BE2C (cell line): ENCODE measurements around the gene HGF.

Source experiments
- DNase-seq: peaks from one replicate; pipeline ENCODE4 v3.0.0-alpha.2; 2020
- H3K27me3 ChIP-seq: fragments of 250-450 bp; sonication (Bioruptor Pico); 2 replicates; pipeline ENCODE4 v1.5.1; 2020; ENCODE audit warnings: mild to moderate bottlenecking
- H3K36me3 ChIP-seq: fragments of 250-450 bp; sonication (Bioruptor Pico); 2 replicates; pipeline ENCODE4 v1.5.1; 2020; ENCODE audit warnings: mild to moderate bottlenecking
- H3K4me1 ChIP-seq: fragments of 250-450 bp; sonication (Bioruptor Pico); 2 replicates; pipeline ENCODE4 v1.5.1; 2020
- H3K4me3 ChIP-seq: 2 replicates; pipeline ENCODE4 v1.5.1; 2011; ENCODE audit warnings: low read depth, low read length
- H3K9me3 ChIP-seq: fragments of 250-450 bp; sonication (Bioruptor Pico); 2 replicates; pipeline ENCODE4 v1.5.1; 2020
- CTCF ChIP-seq: IDR thresholded peaks from 2 replicates; pipeline ENCODE4 v1.5.1; 2012; ENCODE audit warnings: mild to moderate bottlenecking, low read depth, low read length

HGF gene

GRCh38 chr7:81705206-81705605, 64.6 kb downstream of the HGF start:
- no peak for DNase-seq
- peaks cover 20% of the 10 kb centered on the region for H3K36me3 ChIP-seq
- no peaks in the 10 kb centered on the region for H3K9me3 ChIP-seq
- no peaks in the 10 kb centered on the region for H3K27me3 ChIP-seq
- peaks cover 8% of the 10 kb centered on the region; the same call in 1 of the 2 replicates for H3K4me1 ChIP-seq
- no peak overlapping the region for H3K4me3 ChIP-seq
- TF ChIP-seq CTCF, result no peak

- Histone ChIP-seq H3K27me3 (no peaks in the 10 kb centered on the region), H3K4me3 (no peak overlapping the region), H3K4me1 (peaks cover 8% of the 10 kb centered on the region; the same call in 1 of the 2 replicates), H3K36me3 (peaks cover 14% of the 10 kb centered on the region), H3K9me3 (no peaks in the 10 kb centered on the region)
- no peak for DNase-seq
- TF ChIP-seq CTCF, result no peak
Measured at GRCh38 chr7:81704595-81704994, 65.3 kb downstream of the HGF start.

- TF ChIP-seq CTCF, result no peak
- DNase-seq, result no peak
- no peaks in the 10 kb centered on the region for H3K27me3 ChIP-seq
- H3K4me3 ChIP-seq, result no peak overlapping the region
- no peaks in the 10 kb centered on the region for H3K9me3 ChIP-seq
- H3K36me3 ChIP-seq, result peaks cover 8% of the 10 kb centered on the region
- H3K4me1 ChIP-seq, result no peaks in the 10 kb centered on the region
Measured at GRCh38 chr7:81698965-81699364, 70.9 kb downstream of the HGF start.

GRCh38 chr7:81694711-81695110, 75.1 kb downstream of the HGF start:
- TF ChIP-seq CTCF, result no peak
- no peak for DNase-seq
- Histone ChIP-seq H3K27me3 (no peaks in the 10 kb centered on the region), H3K9me3 (no peaks in the 10 kb centered on the region), H3K4me1 (peaks cover 10% of the 10 kb centered on the region), H3K36me3 (no peaks in the 10 kb centered on the region), H3K4me3 (no peak overlapping the region)

GRCh38 chr7:81693894-81694293, 76.0 kb downstream of the HGF start:
- H3K4me1 ChIP-seq, result peaks cover 10% of the 10 kb centered on the region
- no peak for TF ChIP-seq CTCF
- H3K27me3 ChIP-seq, result no peaks in the 10 kb centered on the region
- no peak for DNase-seq
- H3K36me3 ChIP-seq, result no peaks in the 10 kb centered on the region
- H3K4me3 ChIP-seq, result no peak overlapping the region
- no peaks in the 10 kb centered on the region for H3K9me3 ChIP-seq

- no peak for TF ChIP-seq CTCF
- Histone ChIP-seq H3K27me3 (no peaks in the 10 kb centered on the region), H3K36me3 (no peaks in the 10 kb centered on the region), H3K4me1 (peaks cover 12% of the 10 kb centered on the region), H3K9me3 (no peaks in the 10 kb centered on the region), H3K4me3 (no peak overlapping the region)
- no peak for DNase-seq
Measured at GRCh38 chr7:81693080-81693479, 76.8 kb downstream of the HGF start.
